GM23338 (cell line): Measurements from ENCODE around the gene SALL2. TPM values are rescaled to one million over a fixed set of nuclear protein-coding genes. Genes with fewer than 3 reads are reported as not detected.

Experiments used
- ATAC-seq: fragments of 200-7000 bp; cut with Tn5 transposase; 3 replicates; pipeline ENCODE4 v1.9.1; 2020
- DNase-seq: peaks from one replicate; pipeline ENCODE4 v3.0.0-alpha.2; 2015; ENCODE audit warnings: low spot score
- H2AFZ ChIP-seq: fragments of 200-600 bp; sonication (generic); 2 replicates; pipeline ENCODE4 v1.8.0; 2016; ENCODE audit warnings: antibody characterized with exemption, mild to moderate bottlenecking, moderate library complexity
- H3F3A ChIP-seq: fragments of 200-600 bp; sonication (generic); replicated peaks from 2 replicates; pipeline ENCODE4 v1.8.0; 2017; ENCODE audit warnings: antibody characterized with exemption, mixed run types, low read depth
- H3K27ac ChIP-seq: fragments of 200-600 bp; sonication (generic); 2 replicates; pipeline ENCODE4 v1.6.1; 2016; ENCODE audit warnings: low read depth
- H3K27me3 ChIP-seq: fragments of 200-600 bp; sonication (generic); 2 replicates; pipeline ENCODE4 v1.8.0; 2016; ENCODE audit warnings: mild to moderate bottlenecking, mixed run types, moderate library complexity; ENCODE audit not compliant: insufficient read depth
- H3K36me3 ChIP-seq: fragments of 200-600 bp; sonication (generic); 2 replicates; pipeline ENCODE4 v1.8.0; 2016; ENCODE audit warnings: mild to moderate bottlenecking; ENCODE audit not compliant: insufficient read depth
- H3K4me1 ChIP-seq: fragments of 200-600 bp; sonication (generic); 2 replicates; pipeline ENCODE4 v1.8.0; 2016; ENCODE audit warnings: mild to moderate bottlenecking, moderate library complexity; ENCODE audit not compliant: insufficient read depth
- H3K4me2 ChIP-seq: fragments of 200-600 bp; sonication (generic); 2 replicates; pipeline ENCODE4 v1.7.1; 2017; ENCODE audit warnings: mixed run types
- H3K4me3 ChIP-seq: fragments of 200-600 bp; sonication (generic); 2 replicates; pipeline ENCODE4 v1.6.1; 2016; ENCODE audit warnings: mixed run types
- H3K79me2 ChIP-seq: fragments of 200-600 bp; sonication (generic); replicated peaks from 2 replicates; pipeline ENCODE4 v1.8.0; 2017; ENCODE audit warnings: mild to moderate bottlenecking; ENCODE audit not compliant: insufficient read depth
- H3K9me2 ChIP-seq: fragments of 200-600 bp; sonication (generic); 2 replicates; pipeline ENCODE4 v1.8.0; 2017; ENCODE audit not compliant: insufficient read depth
- H4K20me1 ChIP-seq: fragments of 200-600 bp; sonication (generic); replicated peaks from 2 replicates; pipeline ENCODE4 v1.8.0; 2017; ENCODE audit warnings: mild to moderate bottlenecking; ENCODE audit not compliant: insufficient read depth
- H3K27ac Mint-ChIP-seq: 2 replicates; pipeline ENCODE4 v1.8.0; 2020; ENCODE audit warnings: inconsistent platforms, mild to moderate bottlenecking, moderate library complexity, mixed read lengths
- H3K27me3 Mint-ChIP-seq: 3 replicates; pipeline ENCODE4 v1.8.0; 2022; ENCODE audit warnings: low read depth, mild to moderate bottlenecking, moderate library complexity, mixed read lengths, inconsistent platforms; ENCODE audit not compliant: insufficient read depth, poor library complexity
- H3K36me3 Mint-ChIP-seq: 3 replicates; pipeline ENCODE4 v1.8.0; 2021; ENCODE audit warnings: low read depth, mild to moderate bottlenecking, inconsistent platforms, moderate library complexity, mixed read lengths
- H3K4me1 Mint-ChIP-seq: 3 replicates; pipeline ENCODE4 v1.8.0; 2020; ENCODE audit warnings: mild to moderate bottlenecking, inconsistent platforms, mixed read lengths
- H3K4me3 Mint-ChIP-seq: 3 replicates; pipeline ENCODE4 v1.8.0; 2021; ENCODE audit warnings: moderate library complexity, mild to moderate bottlenecking, inconsistent platforms, mixed read lengths
- H3K9me3 Mint-ChIP-seq: 3 replicates; pipeline ENCODE4 v1.8.0; 2020; ENCODE audit warnings: moderate library complexity, mild to moderate bottlenecking, inconsistent platforms, mixed read lengths
- CREB1 ChIP-seq: fragments of 250-450 bp; sonication (Bioruptor Pico); IDR thresholded peaks from 2 replicates; pipeline ENCODE4 v1.5.0; 2020; ENCODE audit warnings: low read depth, mild to moderate bottlenecking, moderate library complexity
- ETS1 ChIP-seq: IDR thresholded peaks from 2 replicates; pipeline ENCODE4 v1.6.1; 2016; ENCODE audit warnings: antibody characterized with exemption
- EZH2 ChIP-seq: fragments of 200-600 bp; sonication (generic); IDR thresholded peaks from one replicate; pipeline ENCODE4 v1.8.0; 2017; ENCODE audit warnings: antibody characterized with exemption, mild to moderate bottlenecking, low read depth; ENCODE audit not compliant: unreplicated experiment
- EZH2phosphoT487 ChIP-seq: fragments of 200-600 bp; sonication (generic); IDR thresholded peaks from one replicate; pipeline ENCODE4 v1.8.1; 2018; ENCODE audit warnings: antibody characterized with exemption; ENCODE audit not compliant: unreplicated experiment
- JUNB ChIP-seq: IDR thresholded peaks from one replicate; pipeline ENCODE4 v1.6.1; 2016; ENCODE audit warnings: antibody characterized with exemption; ENCODE audit not compliant: unreplicated experiment
- NANOG ChIP-seq: IDR thresholded peaks from 2 replicates; pipeline ENCODE4 v1.6.1; 2016; ENCODE audit warnings: antibody characterized with exemption, borderline replicate concordance
- POLR2AphosphoS5 ChIP-seq: IDR thresholded peaks from 2 replicates; pipeline ENCODE4 v1.6.1; 2016; ENCODE audit warnings: antibody characterized with exemption, low read depth
- STAT1 ChIP-seq: IDR thresholded peaks from one replicate; pipeline ENCODE4 v1.6.1; 2016; ENCODE audit warnings: antibody characterized with exemption; ENCODE audit not compliant: unreplicated experiment
- ZNF114 ChIP-seq: fragments of 250-450 bp; sonication (Bioruptor Pico); IDR thresholded peaks from 2 replicates; pipeline ENCODE4 v1.5.0; 2020; ENCODE audit warnings: mild to moderate bottlenecking, moderate library complexity
- ZNF331 ChIP-seq: fragments of 250-450 bp; sonication (Bioruptor Pico); IDR thresholded peaks from 2 replicates; pipeline ENCODE4 v1.5.0; 2020; ENCODE audit warnings: low read depth, mild to moderate bottlenecking, moderate library complexity
- ZNF462 ChIP-seq: fragments of 250-450 bp; sonication (Bioruptor Pico); IDR thresholded peaks from 2 replicates; pipeline ENCODE4 v1.5.0; 2020; ENCODE audit warnings: mild to moderate bottlenecking, moderate library complexity
- polyA plus RNA-seq: library from polyadenylated mRNA; unstranded; fragments of >200 nt; fragmentation: Nextera tagmentation; extraction: Ambion mirVana; gene quantifications from 2 replicates; pipeline ENCODE4 v1.2.1, GENCODE V29; 2016
- total RNA-seq: library from RNA; depleted of rRNA; stranded (reverse); fragments of >200 nt; shearing (Covaris generic); gene quantifications from 2 replicates; pipeline ENCODE4 v1.2.3, GENCODE V29; 2014
- TF ChIP-seq, protein P1 (sequence below), 2 experiments: fragments of 200-600 bp in 1 of 2; sonication (generic) in 1 of 2; conservative IDR thresholded peaks; 2 replicates each; pipeline versions ENCODE4 v1.5.1 to v1.6.1; 2016 to 2017; ENCODE audit warnings: antibody characterized with exemption in 2 of 2, low read depth in 2 of 2, mild to moderate bottlenecking in 2 of 2, moderate library complexity in 1 of 2
- TF ChIP-seq, protein P2 (sequence below): IDR thresholded peaks from one replicate; pipeline ENCODE4 v1.6.1; 2018; ENCODE audit warnings: antibody characterized with exemption; ENCODE audit not compliant: unreplicated experiment

The SALL2 gene
- total and polyA plus RNA-seq, 2 experiments from 2014 or later = 121 to 281 TPM

- peaks cover 54% of the 10 kb centered on the region for H3K36me3 Mint-ChIP-seq
- no peaks in the 10 kb centered on the region for H3K36me3 ChIP-seq
- peaks cover 21% of the 10 kb centered on the region for H3K27me3 Mint-ChIP-seq
- ATAC-seq (no peak), DNase-seq (no peak)
- H4K20me1 ChIP-seq = no peaks in the 10 kb centered on the region
- peaks cover 18% of the 10 kb centered on the region for H3F3A ChIP-seq
- no peaks in the 10 kb centered on the region; the same call in 1 of the 3 replicates for H3K9me3 Mint-ChIP-seq
- peak overlapping the region; percentile 84 for H3K4me3 ChIP-seq
- TF ChIP-seq, protein P1, sequence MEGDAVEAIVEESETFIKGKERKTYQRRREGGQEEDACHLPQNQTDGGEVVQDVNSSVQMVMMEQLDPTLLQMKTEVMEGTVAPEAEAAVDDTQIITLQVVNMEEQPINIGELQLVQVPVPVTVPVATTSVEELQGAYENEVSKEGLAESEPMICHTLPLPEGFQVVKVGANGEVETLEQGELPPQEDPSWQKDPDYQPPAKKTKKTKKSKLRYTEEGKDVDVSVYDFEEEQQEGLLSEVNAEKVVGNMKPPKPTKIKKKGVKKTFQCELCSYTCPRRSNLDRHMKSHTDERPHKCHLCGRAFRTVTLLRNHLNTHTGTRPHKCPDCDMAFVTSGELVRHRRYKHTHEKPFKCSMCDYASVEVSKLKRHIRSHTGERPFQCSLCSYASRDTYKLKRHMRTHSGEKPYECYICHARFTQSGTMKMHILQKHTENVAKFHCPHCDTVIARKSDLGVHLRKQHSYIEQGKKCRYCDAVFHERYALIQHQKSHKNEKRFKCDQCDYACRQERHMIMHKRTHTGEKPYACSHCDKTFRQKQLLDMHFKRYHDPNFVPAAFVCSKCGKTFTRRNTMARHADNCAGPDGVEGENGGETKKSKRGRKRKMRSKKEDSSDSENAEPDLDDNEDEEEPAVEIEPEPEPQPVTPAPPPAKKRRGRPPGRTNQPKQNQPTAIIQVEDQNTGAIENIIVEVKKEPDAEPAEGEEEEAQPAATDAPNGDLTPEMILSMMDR (conservative IDR thresholded peaks at IDR 0.05; ENCODE audit: low read depth in 2 of 2) = no peak
- TF ChIP-seq POLR2AphosphoS5 = no peak
- no peak for TF ChIP-seq EZH2
- TF ChIP-seq, protein P2, sequence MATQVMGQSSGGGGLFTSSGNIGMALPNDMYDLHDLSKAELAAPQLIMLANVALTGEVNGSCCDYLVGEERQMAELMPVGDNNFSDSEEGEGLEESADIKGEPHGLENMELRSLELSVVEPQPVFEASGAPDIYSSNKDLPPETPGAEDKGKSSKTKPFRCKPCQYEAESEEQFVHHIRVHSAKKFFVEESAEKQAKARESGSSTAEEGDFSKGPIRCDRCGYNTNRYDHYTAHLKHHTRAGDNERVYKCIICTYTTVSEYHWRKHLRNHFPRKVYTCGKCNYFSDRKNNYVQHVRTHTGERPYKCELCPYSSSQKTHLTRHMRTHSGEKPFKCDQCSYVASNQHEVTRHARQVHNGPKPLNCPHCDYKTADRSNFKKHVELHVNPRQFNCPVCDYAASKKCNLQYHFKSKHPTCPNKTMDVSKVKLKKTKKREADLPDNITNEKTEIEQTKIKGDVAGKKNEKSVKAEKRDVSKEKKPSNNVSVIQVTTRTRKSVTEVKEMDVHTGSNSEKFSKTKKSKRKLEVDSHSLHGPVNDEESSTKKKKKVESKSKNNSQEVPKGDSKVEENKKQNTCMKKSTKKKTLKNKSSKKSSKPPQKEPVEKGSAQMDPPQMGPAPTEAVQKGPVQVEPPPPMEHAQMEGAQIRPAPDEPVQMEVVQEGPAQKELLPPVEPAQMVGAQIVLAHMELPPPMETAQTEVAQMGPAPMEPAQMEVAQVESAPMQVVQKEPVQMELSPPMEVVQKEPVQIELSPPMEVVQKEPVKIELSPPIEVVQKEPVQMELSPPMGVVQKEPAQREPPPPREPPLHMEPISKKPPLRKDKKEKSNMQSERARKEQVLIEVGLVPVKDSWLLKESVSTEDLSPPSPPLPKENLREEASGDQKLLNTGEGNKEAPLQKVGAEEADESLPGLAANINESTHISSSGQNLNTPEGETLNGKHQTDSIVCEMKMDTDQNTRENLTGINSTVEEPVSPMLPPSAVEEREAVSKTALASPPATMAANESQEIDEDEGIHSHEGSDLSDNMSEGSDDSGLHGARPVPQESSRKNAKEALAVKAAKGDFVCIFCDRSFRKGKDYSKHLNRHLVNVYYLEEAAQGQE = no peak
- TF ChIP-seq JUNB = no peak
- TF ChIP-seq ETS1 = no peak
- TF ChIP-seq EZH2phosphoT487 = no peak
- no peak for TF ChIP-seq STAT1
- TF ChIP-seq ZNF462 = no peak
- no peak for TF ChIP-seq CREB1 (CRISPR knock-in tag)
- TF ChIP-seq ZNF114 (CRISPR knock-in tag) = no peak
- TF ChIP-seq ZNF331 = no peak
- no peak for TF ChIP-seq NANOG
- H3K27ac ChIP-seq = peak overlapping the region; percentile 95
- peak overlapping the region; percentile 47 for H3K4me3 Mint-ChIP-seq
- H3K27me3 ChIP-seq = no peaks in the 10 kb centered on the region
- H3K9me2 ChIP-seq = no peaks in the 10 kb centered on the region
- peaks cover 50% of the 10 kb centered on the region for H3K4me1 Mint-ChIP-seq
- H3K4me1 ChIP-seq = peaks cover 57% of the 10 kb centered on the region
- H3K27ac Mint-ChIP-seq = peak overlapping the region; percentile 97
- H2AFZ ChIP-seq = no peak overlapping the region
- H3K4me2 ChIP-seq = peak overlapping the region; percentile 86
- H3K79me2 ChIP-seq = peaks cover 98% of the 10 kb centered on the region
Observed at GRCh38 chr14:21533294-21533693, 7.1 kb upstream of the SALL2 start.
